Gastrocnemius medialis (tissue), 4 donors: ENCODE data around the gene MAPRE2.

Source experiments
- POLR2A ChIP-seq, 2 donors: fragments of 450-650 bp; IDR thresholded peaks; one replicate each; pipeline ENCODE4 v1.6.1; 2017; ENCODE audit warnings: antibody characterized with exemption in 2 of 2, mild to moderate bottlenecking in 2 of 2, moderate library complexity in 2 of 2
- TF ChIP-seq, protein P1 (sequence below), 5 experiments: fragments of 450-650 bp in 3 of 5; fragments of 200-600 bp in 2 of 5; sonication (generic) in 2 of 5; IDR thresholded peaks in 4 of 5; conservative IDR thresholded peaks in 1 of 5; 1 replicate in 4 of 5; 2 replicates in 1 of 5; pipeline ENCODE4 v1.5.1; 2016 to 2019; ENCODE audit warnings: antibody characterized with exemption in 5 of 5, mild to moderate bottlenecking in 3 of 5, moderate library complexity in 3 of 5

DNA sequence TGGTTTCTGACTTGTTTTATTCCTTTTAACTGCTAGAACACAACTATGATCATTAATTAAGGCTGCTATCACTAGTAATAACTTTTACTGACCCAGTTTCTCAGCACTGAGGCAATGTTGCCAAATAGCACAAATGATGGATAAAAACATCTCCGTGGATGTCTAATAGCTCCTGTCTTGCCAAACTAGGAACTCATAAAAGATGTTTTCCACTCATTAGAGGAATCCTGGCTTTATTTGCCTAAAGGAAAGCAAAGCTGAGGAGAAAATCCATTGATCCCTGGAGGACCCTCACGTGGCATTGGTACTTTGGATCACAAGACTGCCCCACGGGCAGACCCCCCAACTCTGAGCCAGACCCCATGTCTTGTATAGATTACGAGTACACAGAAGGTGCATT, 103.5 kb downstream of the MAPRE2 start:
- no peak for TF ChIP-seq POLR2A (IDR thresholded peaks at IDR 0.05)
- TF ChIP-seq, protein P1, sequence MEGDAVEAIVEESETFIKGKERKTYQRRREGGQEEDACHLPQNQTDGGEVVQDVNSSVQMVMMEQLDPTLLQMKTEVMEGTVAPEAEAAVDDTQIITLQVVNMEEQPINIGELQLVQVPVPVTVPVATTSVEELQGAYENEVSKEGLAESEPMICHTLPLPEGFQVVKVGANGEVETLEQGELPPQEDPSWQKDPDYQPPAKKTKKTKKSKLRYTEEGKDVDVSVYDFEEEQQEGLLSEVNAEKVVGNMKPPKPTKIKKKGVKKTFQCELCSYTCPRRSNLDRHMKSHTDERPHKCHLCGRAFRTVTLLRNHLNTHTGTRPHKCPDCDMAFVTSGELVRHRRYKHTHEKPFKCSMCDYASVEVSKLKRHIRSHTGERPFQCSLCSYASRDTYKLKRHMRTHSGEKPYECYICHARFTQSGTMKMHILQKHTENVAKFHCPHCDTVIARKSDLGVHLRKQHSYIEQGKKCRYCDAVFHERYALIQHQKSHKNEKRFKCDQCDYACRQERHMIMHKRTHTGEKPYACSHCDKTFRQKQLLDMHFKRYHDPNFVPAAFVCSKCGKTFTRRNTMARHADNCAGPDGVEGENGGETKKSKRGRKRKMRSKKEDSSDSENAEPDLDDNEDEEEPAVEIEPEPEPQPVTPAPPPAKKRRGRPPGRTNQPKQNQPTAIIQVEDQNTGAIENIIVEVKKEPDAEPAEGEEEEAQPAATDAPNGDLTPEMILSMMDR (IDR thresholded peaks at IDR 0.05 in 4 of 5, conservative IDR thresholded peaks at IDR 0.05 in 1 of 5), result no peak
